ENCODE data around the gene MTA2. TPM values are rescaled to one million over a fixed set of nuclear protein-coding genes. Genes with fewer than 3 reads are reported as not detected.

Gene MTA2
- total RNA-seq, 1 donor from 2014 or later, result 63.7 TPM

Small RNA genes lying within 50 kb of the gene (small RNA-seq; reads per million reads assigned to genes)
- gene AP001458.1 (not detected), gene EEF1G (not detected), gene MIR6747 (not detected)

Other genes starting within 250 kb of the MTA2 start
- gene SCGB1A1, start 182.8 kb downstream of the MTA2 start, total RNA-seq, result not detected
- 432 TPM for gene AHNAK, start 55.1 kb downstream of the MTA2 start, total RNA-seq
- gene EEF1G, start 28.0 kb downstream of the MTA2 start, total RNA-seq, result 2,520 TPM
- 4.2 TPM for gene TUT1, start 10.3 kb downstream of the MTA2 start, total RNA-seq
- 7.3 TPM for gene EML3, start 10.9 kb upstream of the MTA2 start, total RNA-seq
- gene ROM1, start 11.4 kb upstream of the MTA2 start, total RNA-seq, result 1.6 TPM
- gene B3GAT3, start 20.1 kb upstream of the MTA2 start, total RNA-seq, result 8.4 TPM
- 99.7 TPM for gene GANAB, start 44.7 kb upstream of the MTA2 start, total RNA-seq
- 15.1 TPM for gene INTS5, start 51.4 kb upstream of the MTA2 start, total RNA-seq
- 22.4 TPM for gene C11orf98, start 63.3 kb upstream of the MTA2 start, total RNA-seq
- gene CSKMT, start 63.4 kb upstream of the MTA2 start, total RNA-seq, result 4.7 TPM
- 4.7 TPM for gene UQCC3, start 69.8 kb upstream of the MTA2 start, total RNA-seq
- gene LBHD1, start 70.4 kb upstream of the MTA2 start, total RNA-seq, result 1.0 TPM
- 106 TPM for gene UBXN1, start 77.2 kb upstream of the MTA2 start, total RNA-seq
- 9.9 TPM for gene LRRN4CL, start 87.7 kb upstream of the MTA2 start, total RNA-seq
- 19.8 TPM for gene BSCL2, start 105.6 kb upstream of the MTA2 start, total RNA-seq
- gene GNG3, start 105.8 kb upstream of the MTA2 start, total RNA-seq, result not detected
- 18.8 TPM for gene HNRNPUL2, start 125.6 kb upstream of the MTA2 start, total RNA-seq
- 25.6 TPM for gene TTC9C, start 126.6 kb upstream of the MTA2 start, total RNA-seq
- 11.5 TPM for gene ZBTB3, start 152.3 kb upstream of the MTA2 start, total RNA-seq
- gene POLR2G, start 159.7 kb upstream of the MTA2 start, total RNA-seq, result 50.1 TPM
- gene TAF6L, start 169.5 kb upstream of the MTA2 start, total RNA-seq, result 11.5 TPM
- gene TMEM179B, start 185.5 kb upstream of the MTA2 start, total RNA-seq, result 16.2 TPM
- gene TMEM223, start 190.1 kb upstream of the MTA2 start, total RNA-seq, result 20.9 TPM
- 12.5 TPM for gene NXF1, start 203.6 kb upstream of the MTA2 start, total RNA-seq
- 33.9 TPM for gene STX5, start 230.2 kb upstream of the MTA2 start, total RNA-seq
- not detected for gene TEX54, start 231.0 kb upstream of the MTA2 start, total RNA-seq
- 65.8 TPM for gene WDR74, start 237.7 kb upstream of the MTA2 start, total RNA-seq

All from skeletal muscle tissue (tissue), 2 donors.